Neural cell (in vitro differentiated cells): ENCODE measurements around the gene C13orf46. TPM values are rescaled to one million over a fixed set of nuclear protein-coding genes. Genes with fewer than 3 reads are reported as not detected.

Experiments
- H2AFZ ChIP-seq: fragments of 200-600, 300-800 bp; sonication (generic), shearing (Covaris generic); 2 replicates; pipeline ENCODE4 v1.6.0; 2014; ENCODE audit warnings: low read depth, mild to moderate bottlenecking, antibody characterized with exemption, low read length, moderate library complexity
- H3F3A ChIP-seq: fragments of 200-600 bp; shearing (Covaris generic); 2 replicates; pipeline ENCODE4 v1.6.1; 2016; ENCODE audit warnings: mild to moderate bottlenecking, moderate library complexity, mixed read lengths, antibody characterized with exemption, low read length; ENCODE audit not compliant: insufficient read depth, poor library complexity, severe bottlenecking
- H3K27ac ChIP-seq: fragments of 200-600, 300-800 bp; sonication (generic), shearing (Covaris generic); 2 replicates; pipeline ENCODE4 v1.5.1; 2014; ENCODE audit warnings: mild to moderate bottlenecking, low read length, moderate library complexity
- H3K27me3 ChIP-seq: fragments of 300-800, 200-600 bp; sonication (generic), shearing (Covaris generic); 2 replicates; pipeline ENCODE4 v1.6.0; 2014; ENCODE audit warnings: mild to moderate bottlenecking, low read depth, low read length, moderate library complexity; ENCODE audit not compliant: insufficient read depth
- H3K36me3 ChIP-seq: fragments of 300-800, 200-600 bp; sonication (generic), shearing (Covaris generic); 2 replicates; pipeline ENCODE4 v1.5.1; 2014; ENCODE audit warnings: mild to moderate bottlenecking, antibody characterized with exemption, low read length, moderate library complexity; ENCODE audit not compliant: insufficient read depth
- H3K4me2 ChIP-seq: fragments of 300-800, 200-600 bp; sonication (generic), shearing (Covaris generic); 2 replicates; pipeline ENCODE4 v1.6.0; 2014; ENCODE audit warnings: mild to moderate bottlenecking, low read length
- H3K4me3 ChIP-seq: fragments of 300-800, 200-600 bp; sonication (generic), shearing (Covaris generic); 2 replicates; pipeline ENCODE4 v1.5.1; 2014; ENCODE audit warnings: mild to moderate bottlenecking, low read length, moderate library complexity
- H3K79me2 ChIP-seq: fragments of 200-600 bp; shearing (Covaris generic); replicated peaks from 2 replicates; pipeline ENCODE4 v1.6.0; 2014; ENCODE audit warnings: mild to moderate bottlenecking, low read length, moderate library complexity; ENCODE audit not compliant: insufficient read depth
- H3K9ac ChIP-seq: fragments of 300-800, 200-600 bp; sonication (generic), shearing (Covaris generic); 2 replicates; pipeline ENCODE4 v1.6.1; 2016; ENCODE audit warnings: mild to moderate bottlenecking, low read length, mixed read lengths
- H3K9me2 ChIP-seq: fragments of 200-600 bp; shearing (Covaris generic); 2 replicates; pipeline ENCODE4 v1.6.1; 2016; ENCODE audit warnings: mild to moderate bottlenecking, low read length, mixed read lengths; ENCODE audit not compliant: insufficient read depth
- H3K9me3 ChIP-seq: fragments of 200-600, 300-800 bp; sonication (generic), shearing (Covaris generic); 2 replicates; pipeline ENCODE4 v1.6.1; 2016; ENCODE audit warnings: mild to moderate bottlenecking, mixed run types, low read length, moderate library complexity, mixed read lengths
- H4K20me1 ChIP-seq: fragments of 200-600 bp; shearing (Covaris generic); 2 replicates; pipeline ENCODE4 v1.6.1; 2016; ENCODE audit warnings: mild to moderate bottlenecking, mixed run types; ENCODE audit not compliant: insufficient read depth
- CTCF ChIP-seq: fragments of 450-650 bp; IDR thresholded peaks from 2 replicates; pipeline ENCODE4 v1.5.1; 2014; ENCODE audit warnings: antibody characterized with exemption, mild to moderate bottlenecking, moderate library complexity; ENCODE audit not compliant: poor library complexity, severe bottlenecking
- EP300 ChIP-seq: fragments of 450-650 bp; conservative IDR thresholded peaks from 2 replicates; pipeline ENCODE4 v1.6.1; 2014; ENCODE audit warnings: antibody characterized with exemption, mild to moderate bottlenecking, moderate library complexity; ENCODE audit not compliant: poor library complexity, severe bottlenecking
- EZH2 ChIP-seq: fragments of 200-600, 300-800 bp; shearing (Covaris generic), sonication (generic); IDR thresholded peaks from 2 replicates; pipeline ENCODE4 v1.6.1; 2014; ENCODE audit warnings: antibody characterized with exemption, low read length, borderline replicate concordance, mild to moderate bottlenecking; ENCODE audit not compliant: insufficient read depth, poor library complexity, severe bottlenecking
- MXI1 ChIP-seq: fragments of 450-650 bp; conservative IDR thresholded peaks from 2 replicates; pipeline ENCODE4 v1.6.1; 2014; ENCODE audit warnings: antibody characterized with exemption, mild to moderate bottlenecking; ENCODE audit not compliant: poor library complexity, severe bottlenecking
- POLR2AphosphoS5 ChIP-seq: IDR thresholded peaks from 2 replicates; pipeline ENCODE4 v1.6.1; 2012
- RAD21 ChIP-seq: fragments of 450-650 bp; conservative IDR thresholded peaks from 2 replicates; pipeline ENCODE4 v1.6.1; 2014; ENCODE audit warnings: antibody characterized with exemption, mild to moderate bottlenecking, moderate library complexity
- REST ChIP-seq: IDR thresholded peaks from 2 replicates; pipeline ENCODE4 v1.6.1; 2012; ENCODE audit warnings: borderline replicate concordance
- SMC3 ChIP-seq: fragments of 450-650 bp; conservative IDR thresholded peaks from 2 replicates; pipeline ENCODE4 v1.6.1; 2014; ENCODE audit warnings: antibody characterized with exemption, mild to moderate bottlenecking, moderate library complexity; ENCODE audit not compliant: poor library complexity
- TAF1 ChIP-seq: IDR thresholded peaks from 2 replicates; pipeline ENCODE4 v1.6.1; 2012; ENCODE audit warnings: low read depth
- polyA plus RNA-seq: library from polyadenylated mRNA; depleted of rRNA; stranded (reverse); fragments of >200 nt; gene quantifications from 2 replicates; pipeline ENCODE4 v1.2.3, GENCODE V29; 2014

The C13orf46 gene
- polyA plus RNA-seq, 1 donor from 2014 or later, result not detected

- Histone ChIP-seq H2AFZ (no peak overlapping the region), H4K20me1 (no peaks in the 10 kb centered on the region), H3K27me3 (no peaks in the 10 kb centered on the region), H3K9me3 (no peaks in the 10 kb centered on the region), H3K36me3 (no peaks in the 10 kb centered on the region), H3K9ac (no peak overlapping the region), H3K79me2 (no peaks in the 10 kb centered on the region), H3K4me3 (no peak overlapping the region), H3K9me2 (no peaks in the 10 kb centered on the region), H3K4me2 (no peak overlapping the region), H3F3A (no peaks in the 10 kb centered on the region), H3K27ac (no peak overlapping the region)
- no peak for TF ChIP-seq EZH2
These were observed 6.6 kb downstream of the C13orf46 start for GRCh38 chr13:113967206-113967720.

- Histone ChIP-seq H3K27me3 (no peaks in the 10 kb centered on the region), H3K4me3 (no peak overlapping the region), H4K20me1 (no peaks in the 10 kb centered on the region), H3K36me3 (no peaks in the 10 kb centered on the region), H3K9ac (no peak overlapping the region), H3K4me2 (no peak overlapping the region), H3K9me3 (no peaks in the 10 kb centered on the region), H3K79me2 (no peaks in the 10 kb centered on the region), H3F3A (no peaks in the 10 kb centered on the region), H3K27ac (no peak overlapping the region), H2AFZ (no peak overlapping the region), H3K9me2 (no peaks in the 10 kb centered on the region)
- TF ChIP-seq TAF1, result no peak
- no peak for TF ChIP-seq MXI1
These were observed 7.7 kb downstream of the C13orf46 start for GRCh38 chr13:113965968-113966884.

- H3K4me3 ChIP-seq, result no peak overlapping the region
- no peaks in the 10 kb centered on the region for H3K9me3 ChIP-seq
- H3K4me2 ChIP-seq, result no peak overlapping the region
- H3K27me3 ChIP-seq, result no peaks in the 10 kb centered on the region
- no peak overlapping the region for H2AFZ ChIP-seq
- no peak overlapping the region for H3K27ac ChIP-seq
- H3K9me2 ChIP-seq, result no peaks in the 10 kb centered on the region
- TF ChIP-seq EZH2 (no peak), RAD21 (no peak), EP300 (no peak), POLR2AphosphoS5 (no peak), CTCF (no peak), REST (no peak), MXI1 (no peak), TAF1 (no peak), SMC3 (no peak)
- H3K79me2 ChIP-seq, result no peaks in the 10 kb centered on the region
- H4K20me1 ChIP-seq, result no peaks in the 10 kb centered on the region
- H3K9ac ChIP-seq, result no peak overlapping the region
- H3F3A ChIP-seq, result no peaks in the 10 kb centered on the region
- no peaks in the 10 kb centered on the region for H3K36me3 ChIP-seq
These were observed 8.4 kb downstream of the C13orf46 start for GRCh38 chr13:113965383-113965874.
